HG02759 (cell line): ENCODE data around the gene SH3RF3.

ENCODE experiments used
- ATAC-seq: cut with Tn5 transposase; IDR thresholded peaks from one replicate; pipeline ENCODE4 v1.9.1; 2021; ENCODE audit warnings: mild to moderate bottlenecking, moderate library complexity; ENCODE audit not compliant: unreplicated experiment

The SH3RF3 gene

GRCh38 chr2:109297566-109298490 is 168.8 kb downstream of the SH3RF3 start:
- no peak for ATAC-seq

DNA sequence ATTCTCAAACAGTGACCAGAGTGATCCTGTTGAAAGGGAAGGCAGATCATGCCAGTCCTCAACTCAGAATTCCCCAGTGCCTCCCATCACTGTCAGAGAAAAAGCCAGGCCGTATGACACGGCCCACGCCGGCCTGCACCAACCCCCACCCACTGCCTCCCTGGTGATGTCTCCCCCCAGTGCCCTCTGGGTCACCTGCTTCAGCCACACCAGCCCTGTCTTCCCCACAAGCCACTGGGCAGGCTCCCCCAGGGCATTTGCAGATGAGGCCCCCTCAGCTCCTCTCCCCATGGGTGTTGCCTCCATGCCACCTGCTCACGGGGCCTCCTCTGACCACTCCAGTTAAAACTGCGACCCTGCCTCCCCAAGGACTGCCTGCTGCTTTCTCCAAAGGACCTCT is 169.8 kb downstream of the SH3RF3 start:
- ATAC-seq, result no peak

DNA sequence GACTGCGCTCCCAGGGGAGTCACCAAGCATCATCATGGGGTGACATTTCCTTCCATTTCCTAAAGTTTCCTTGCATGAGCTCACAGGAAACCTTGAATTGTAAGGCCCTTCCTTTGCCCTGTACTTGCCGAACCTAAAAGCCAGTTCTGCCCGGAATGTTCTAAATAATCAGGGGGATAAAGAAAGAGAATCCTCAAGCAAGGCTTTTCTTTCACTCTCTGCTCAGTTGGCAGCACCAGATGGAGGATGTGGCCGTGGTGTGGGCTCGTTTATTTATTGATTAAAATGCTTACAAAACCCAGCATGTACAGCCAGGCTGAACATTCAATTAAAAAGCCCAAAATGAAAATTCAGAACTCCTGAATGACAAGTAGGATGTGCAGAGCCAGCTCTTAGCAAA is 170.5 kb downstream of the SH3RF3 start:
- ATAC-seq, result no peak

- no peak for ATAC-seq
Observed at GRCh38 chr2:109300582-109300981, 171.6 kb downstream of the SH3RF3 start.

DNA sequence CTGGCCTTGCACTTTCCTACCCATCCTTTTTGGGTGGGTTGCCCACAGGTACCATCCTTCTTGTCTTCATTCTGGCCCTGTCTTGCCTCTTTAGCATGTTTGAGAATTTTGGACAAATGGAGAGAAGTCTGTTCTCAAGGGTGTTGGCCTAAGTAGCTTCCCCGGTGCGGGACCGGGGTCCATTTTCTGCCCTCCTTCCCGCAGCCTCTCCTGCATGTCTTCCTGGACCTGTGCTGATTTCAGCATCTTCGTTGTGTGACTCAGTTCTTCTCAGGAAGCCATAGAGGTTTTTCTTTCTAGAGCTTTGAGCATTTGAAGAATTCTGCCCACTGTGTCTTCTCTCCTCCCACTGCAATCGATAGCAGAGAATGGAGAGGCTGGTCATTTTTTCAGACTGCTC is 172.7 kb downstream of the SH3RF3 start:
- no peak for ATAC-seq

DNA sequence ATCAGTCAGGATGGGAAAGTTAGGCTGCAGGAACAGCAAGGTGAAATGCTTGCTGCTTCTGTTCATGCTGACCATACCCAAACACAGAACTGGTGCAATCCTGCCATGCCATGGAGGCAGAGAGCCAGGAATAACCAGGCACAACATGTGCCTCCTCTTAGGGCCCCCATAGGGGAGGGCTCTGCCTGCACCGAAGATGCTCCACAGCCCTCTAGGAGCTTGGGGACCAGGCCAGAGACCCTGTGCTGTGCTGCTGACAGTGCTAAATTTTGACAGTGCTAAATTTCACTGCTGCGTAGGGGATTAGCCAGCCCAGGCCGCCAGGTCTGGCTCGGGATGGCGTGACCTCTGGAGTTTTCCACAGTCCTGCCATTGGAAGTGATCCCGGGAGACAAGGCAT is 173.3 kb downstream of the SH3RF3 start:
- no peak for ATAC-seq

- no peak for ATAC-seq
Observed at GRCh38 chr2:109304242-109304641, 175.2 kb downstream of the SH3RF3 start.

GRCh38 chr2:109304731-109305470 is 175.9 kb downstream of the SH3RF3 start:
- no peak for ATAC-seq

DNA sequence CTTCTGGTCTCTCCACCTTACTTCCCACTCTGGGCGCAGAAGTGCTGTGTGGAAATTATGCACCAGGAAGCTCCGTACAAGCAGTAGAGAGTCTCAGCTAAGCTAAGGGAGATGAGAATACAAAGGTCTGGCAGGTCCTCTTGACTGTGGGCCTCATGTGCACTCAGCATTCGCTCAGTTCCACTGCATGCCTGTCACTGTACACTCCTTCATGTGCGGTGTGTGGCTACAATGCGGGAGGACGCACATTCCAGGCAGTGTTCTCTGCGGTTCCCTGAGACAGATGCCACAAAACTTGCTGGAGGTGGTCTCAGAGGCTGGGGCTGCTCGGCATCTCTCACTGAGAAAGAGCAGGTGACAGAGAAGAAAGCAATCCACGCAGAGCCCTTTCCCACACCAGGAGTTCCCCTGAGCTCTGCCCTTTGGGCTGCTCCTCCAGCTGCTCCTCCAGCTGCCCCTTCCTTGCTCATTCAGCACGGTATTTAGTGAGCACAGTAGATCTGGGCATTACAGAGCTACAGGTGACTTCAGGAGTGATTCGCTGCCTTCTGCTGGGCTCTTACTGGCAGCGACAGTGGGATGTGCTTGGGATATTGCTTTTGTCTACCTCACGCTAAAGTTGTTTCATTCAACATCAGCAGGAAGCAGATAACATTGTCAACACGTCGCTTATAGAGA is 176.6 kb downstream of the SH3RF3 start:
- ATAC-seq, result no peak

GRCh38 chr2:109306190-109306589 is 177.2 kb downstream of the SH3RF3 start:
- no peak for ATAC-seq

- ATAC-seq, result no peak
Observed at GRCh38 chr2:109311771-109312170, 182.8 kb downstream of the SH3RF3 start.

GRCh38 chr2:109312902-109313301 is 183.9 kb downstream of the SH3RF3 start:
- no peak for ATAC-seq

GRCh38 chr2:109313343-109313742 is 184.3 kb downstream of the SH3RF3 start:
- ATAC-seq, result no peak

GRCh38 chr2:109316091-109316490 is 187.1 kb downstream of the SH3RF3 start:
- no peak for ATAC-seq

DNA sequence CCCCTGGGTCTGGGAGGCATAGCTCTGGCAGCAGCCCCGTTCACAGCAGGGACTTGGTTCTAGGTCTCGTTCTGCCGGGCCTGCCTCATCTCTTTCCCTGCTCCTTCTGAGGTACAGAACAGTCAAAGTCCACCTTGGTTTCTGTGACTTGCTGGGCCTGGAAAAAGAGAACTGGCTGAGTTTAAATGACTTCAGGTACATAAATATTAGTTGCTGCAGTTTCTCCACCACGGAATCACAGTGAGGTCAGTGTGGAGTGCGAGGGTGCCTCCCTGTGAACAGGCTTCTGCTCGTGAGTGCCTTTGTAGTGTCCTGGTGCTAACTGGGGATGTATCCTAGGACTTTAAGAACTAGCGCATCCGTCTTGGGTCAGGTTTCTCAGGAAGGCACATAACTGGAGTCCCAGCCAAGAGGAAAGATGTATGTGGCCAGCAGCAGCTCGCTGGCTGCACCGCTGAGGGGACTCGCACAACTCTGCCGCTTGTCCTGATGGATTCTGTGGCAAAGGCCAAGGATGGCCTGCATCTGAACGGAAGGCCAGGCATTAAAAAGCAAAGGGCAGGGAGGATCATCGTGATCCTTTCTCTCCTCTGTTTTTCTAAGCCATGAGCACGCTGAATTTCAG is 188.6 kb downstream of the SH3RF3 start:
- ATAC-seq, result no peak

DNA sequence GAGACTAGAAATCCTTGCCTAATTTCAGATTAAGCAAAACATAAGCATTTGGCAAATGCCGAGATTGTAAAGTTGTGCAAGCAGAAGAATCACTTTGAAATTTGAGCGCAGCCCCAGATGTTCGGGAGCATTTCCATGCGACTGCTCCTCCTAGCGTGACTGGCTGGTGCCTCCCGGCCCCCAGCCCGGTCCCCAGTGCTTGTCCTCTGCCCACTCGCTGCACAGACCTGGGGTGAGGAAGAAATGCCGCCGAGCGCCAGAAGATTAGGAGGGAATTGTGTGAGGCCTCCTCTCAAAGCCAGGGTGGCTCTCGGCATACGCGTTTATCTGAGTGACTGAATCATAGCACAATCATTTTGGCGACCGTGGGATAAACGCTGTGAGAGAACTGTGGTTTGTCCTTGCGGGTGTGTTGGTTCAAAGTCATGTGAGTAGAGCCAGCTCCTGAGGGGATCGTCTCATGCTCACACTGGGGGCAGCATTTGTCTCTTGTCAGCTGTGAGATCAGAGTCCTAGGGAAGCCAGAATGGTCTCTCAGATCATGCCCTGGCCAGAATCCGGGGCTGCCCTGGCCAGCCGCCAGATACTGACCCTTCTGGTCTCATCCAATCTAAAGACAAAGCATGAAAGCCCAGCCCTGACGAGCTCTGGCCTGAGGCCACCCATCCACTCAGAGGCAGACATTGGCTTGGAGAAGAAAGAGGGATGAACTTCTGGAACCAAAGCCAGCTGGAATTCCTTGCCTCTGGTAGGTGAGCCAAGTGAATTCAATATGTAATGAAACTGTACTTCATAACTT is 189.3 kb downstream of the SH3RF3 start:
- ATAC-seq, result no peak

- no peak for ATAC-seq
Observed at GRCh38 chr2:109318949-109319342, 189.9 kb downstream of the SH3RF3 start.

DNA sequence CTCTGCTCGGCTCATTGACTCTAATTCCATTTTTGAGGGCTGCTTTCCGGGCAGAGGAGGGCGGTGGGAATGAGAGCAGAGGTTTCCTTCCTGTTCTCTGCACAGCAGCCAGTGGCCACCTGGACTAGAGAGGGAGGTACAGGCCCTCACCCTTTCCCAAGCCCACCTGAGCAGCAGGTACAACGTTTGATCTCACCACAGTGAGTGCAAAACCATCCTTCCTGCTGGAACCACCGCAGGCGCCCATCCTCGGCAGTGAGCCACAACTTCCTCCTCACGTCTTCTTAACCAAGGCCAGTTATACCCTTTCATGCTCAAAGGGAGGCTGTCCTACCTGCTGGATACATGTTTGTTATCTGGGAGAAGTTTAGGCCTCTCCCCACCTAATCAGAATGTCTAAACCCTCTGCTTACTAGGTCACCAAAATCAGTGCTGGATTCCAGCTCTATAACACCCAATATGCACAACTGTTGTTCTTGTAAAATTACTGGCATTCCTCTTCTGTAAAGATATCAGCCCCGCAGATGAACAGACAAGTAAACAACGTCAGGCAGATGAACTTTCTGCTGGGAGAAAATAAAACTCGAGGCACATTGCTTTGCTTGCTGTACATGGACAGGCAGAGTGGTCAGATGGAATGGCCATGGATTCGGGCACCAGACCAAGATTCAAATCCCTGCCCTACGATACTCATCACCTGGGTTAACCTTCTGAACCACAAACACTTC is 191.4 kb downstream of the SH3RF3 start:
- ATAC-seq, result no peak

GRCh38 chr2:109321570-109321969 is 192.6 kb downstream of the SH3RF3 start:
- ATAC-seq, result no peak

GRCh38 chr2:109322111-109322510 is 193.1 kb downstream of the SH3RF3 start:
- ATAC-seq, result no peak
